HG03196 (cell line): ENCODE data around the gene FBLL1.
"Not testable (repeated sequence)": the region's sequence is repeated elsewhere in the genome, so short reads cannot be mapped to it uniquely, and the experiment has no call there.

ENCODE experiments used
- ATAC-seq: cut with Tn5 transposase; IDR thresholded peaks from one replicate; pipeline ENCODE4 v1.9.1; 2021; ENCODE audit not compliant: unreplicated experiment

The FBLL1 gene

DNA sequence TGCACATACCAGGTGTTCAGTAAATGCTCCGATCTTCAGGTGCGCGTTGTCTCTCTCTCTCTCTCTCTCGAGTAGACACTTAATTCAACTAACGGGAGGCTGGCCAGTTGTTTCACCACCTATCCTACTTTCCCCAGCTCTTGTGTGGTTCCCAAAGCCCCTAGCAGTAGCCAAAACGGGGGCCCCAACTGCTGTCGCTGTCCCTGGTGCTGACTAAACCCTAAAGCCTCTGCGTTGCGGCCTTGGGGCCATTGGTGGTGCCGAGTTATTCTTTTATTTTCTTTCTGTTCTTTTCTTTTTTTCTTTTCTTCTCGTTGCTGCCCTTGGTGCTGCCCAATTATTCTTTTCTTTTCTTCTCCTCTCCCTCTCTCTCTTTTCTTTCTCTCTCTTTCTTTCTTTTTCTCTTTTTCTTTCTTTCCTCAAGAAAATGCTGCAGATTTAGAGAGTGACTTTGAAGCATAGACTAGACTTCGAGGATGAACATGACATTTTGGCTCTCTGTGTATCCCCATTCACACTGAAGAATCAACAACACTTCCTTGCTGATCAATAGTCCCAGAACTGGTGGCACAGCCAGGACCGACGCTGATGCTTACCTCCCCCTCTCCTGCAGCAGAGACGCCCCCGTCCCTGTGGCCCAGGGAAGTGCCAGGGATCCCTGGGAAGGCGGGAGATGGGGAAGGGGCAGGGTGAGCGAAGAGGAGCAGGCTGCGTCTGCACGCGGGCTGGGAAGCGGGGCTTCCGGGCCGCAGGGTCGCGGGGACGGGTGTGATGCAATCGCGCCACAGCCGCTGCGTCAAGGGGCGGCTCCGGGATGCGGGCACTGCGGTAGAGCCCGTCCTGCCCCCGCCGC lies at the start of gene FBLL1:
TSS of gene FBLL1 (plus strand) at position 785 of the 853 bp plus-strand sequence. CDS start 200 bp downstream, outside the sequence.
- no peak for ATAC-seq

DNA sequence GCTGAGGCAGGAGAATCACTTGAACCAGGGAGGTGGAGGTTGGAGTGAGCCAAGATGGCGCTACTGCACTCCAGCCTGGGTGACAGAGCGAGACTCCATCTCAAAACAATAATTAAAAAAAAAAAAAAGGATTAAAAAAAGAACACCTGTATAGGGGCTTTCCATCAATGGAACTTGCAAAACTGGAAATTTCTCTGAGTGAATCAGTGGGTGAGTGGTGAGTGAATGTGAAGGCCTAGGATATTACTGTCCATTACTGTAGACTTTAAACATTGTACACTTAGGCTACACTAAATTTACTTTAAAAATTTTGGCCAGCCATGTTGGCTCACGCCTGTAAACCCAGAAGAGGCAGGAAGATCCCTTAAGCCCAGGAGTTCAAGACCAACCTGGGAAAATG lies 48.5 kb upstream of the FBLL1 start:
- ATAC-seq = no peak

DNA sequence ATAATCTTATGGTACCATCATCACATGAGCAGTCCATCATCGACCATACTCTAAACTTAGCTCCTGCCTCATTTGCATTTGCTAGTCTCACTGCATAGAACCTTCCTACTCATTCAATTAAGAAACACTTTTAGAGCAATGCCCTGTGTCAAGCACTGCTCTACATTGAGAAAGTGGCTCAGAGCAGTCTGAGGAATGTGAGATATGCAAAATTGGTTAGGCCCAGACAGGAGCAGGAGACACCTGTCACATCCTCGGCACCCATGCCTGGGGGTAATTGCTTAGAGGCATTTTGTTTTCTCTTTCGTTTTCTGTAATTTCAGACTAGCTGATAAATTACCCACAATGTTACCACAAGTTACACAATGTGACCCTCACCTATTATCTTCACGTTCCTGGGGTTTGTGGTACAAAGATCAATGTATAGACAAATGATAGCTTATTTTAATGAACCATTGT lies 47.7 kb upstream of the FBLL1 start:
- ATAC-seq = peak; percentile 96

DNA sequence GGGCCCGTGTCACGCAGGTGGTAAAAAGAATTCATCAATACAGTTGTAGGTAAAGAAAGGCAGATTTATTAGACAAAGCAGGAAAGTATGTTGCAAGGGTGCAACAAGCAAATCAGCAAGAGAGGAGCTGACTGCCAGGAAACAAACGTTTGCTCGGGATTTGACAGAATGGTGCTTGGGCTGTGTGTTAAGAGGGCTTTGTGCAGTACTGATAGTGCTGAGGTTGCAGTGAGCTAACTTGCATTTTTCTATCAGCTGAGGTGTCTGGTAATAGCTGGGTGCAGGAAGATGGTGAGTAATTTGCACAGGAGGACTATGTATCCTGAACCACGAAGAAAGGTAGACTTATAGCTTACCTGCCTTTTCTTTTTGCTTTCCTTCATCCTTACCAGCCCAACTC lies 46.7 kb upstream of the FBLL1 start:
- ATAC-seq = no peak

DNA sequence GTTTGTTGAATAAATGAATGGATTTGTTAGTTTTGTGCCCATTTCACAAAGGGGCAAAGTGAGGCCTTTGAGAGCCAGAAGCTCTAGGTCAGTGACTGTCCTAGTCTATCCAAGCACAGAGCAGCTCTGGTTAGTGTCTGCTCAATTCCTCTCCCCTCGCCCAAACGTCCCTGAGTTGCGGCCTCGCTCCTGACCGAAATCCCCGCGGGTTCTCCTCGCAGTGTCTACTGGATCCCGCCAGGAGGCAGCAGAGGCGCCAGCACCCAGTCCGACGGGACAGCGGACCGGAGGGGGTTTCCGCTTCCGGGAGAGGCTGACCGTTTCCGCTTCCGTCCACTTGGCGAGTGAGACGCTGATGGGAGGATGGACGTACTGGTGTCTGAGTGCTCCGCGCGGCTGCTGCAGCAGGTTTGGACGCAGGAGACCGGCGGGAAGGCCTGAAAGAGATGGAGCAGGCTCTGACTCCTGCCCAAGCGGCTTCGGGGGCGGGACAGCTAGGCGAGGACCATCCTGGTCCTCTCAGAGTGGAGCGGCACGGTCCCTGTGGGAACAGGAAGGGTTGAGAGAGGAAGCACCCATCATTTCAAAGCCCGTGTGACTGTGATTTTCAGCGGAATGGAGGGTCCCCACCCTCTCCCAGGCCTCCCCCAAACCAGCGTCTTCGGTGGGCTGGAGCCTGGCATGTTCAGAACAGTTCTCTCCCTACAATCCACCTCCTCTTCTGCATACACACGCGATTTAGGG lies 42.8 kb upstream of the FBLL1 start, which contains the start of gene RARS1:
TSS of gene RARS1 (plus strand) at position 336 of the 744 bp plus-strand sequence. CDS start at position 364, 28 bp downstream.
- ATAC-seq = peak; percentile 86

DNA sequence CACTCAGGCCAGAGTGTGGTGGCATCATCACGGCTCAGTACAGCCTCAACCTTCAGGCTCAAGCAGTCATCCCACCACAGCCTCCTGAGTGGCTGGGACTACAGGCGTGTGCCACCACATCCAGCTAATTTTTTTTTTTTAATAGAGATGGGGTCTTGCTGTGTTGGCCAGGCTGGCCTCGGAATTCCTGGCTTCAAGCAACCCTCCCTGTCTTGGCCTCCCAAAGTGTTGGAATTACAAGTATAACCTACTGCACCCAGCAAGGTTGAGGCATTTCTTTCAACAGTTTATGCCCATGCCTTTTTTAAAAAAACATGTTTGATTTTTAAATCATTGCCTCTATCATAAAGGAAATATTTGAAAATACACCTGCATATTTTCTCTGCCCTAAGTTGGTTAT lies 40.0 kb upstream of the FBLL1 start:
- ATAC-seq = no peak

DNA sequence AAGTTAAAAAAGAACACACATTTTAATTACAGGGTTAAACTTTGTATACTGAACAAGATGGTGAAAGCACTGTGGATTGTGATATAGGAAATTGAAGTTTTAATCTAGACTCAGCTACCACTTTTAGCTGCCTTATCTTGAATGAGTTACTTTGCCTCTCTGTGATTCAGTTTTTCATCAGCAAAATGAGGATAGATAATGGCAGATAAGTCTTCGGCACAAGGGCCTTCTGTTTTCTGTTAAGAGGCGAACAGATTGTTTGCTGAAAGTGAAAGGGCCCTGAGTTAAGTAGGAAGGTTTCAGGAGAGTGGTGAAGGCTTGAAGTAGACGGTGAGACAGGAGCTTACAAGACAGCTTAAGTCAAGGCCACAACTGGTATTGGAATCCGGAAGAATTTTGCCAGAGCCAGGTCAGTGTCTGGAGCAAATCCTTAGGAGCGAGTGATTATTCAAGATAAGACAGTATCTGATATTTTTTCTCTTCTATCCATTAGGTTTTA lies 35.0 kb upstream of the FBLL1 start:
- no peak for ATAC-seq

DNA sequence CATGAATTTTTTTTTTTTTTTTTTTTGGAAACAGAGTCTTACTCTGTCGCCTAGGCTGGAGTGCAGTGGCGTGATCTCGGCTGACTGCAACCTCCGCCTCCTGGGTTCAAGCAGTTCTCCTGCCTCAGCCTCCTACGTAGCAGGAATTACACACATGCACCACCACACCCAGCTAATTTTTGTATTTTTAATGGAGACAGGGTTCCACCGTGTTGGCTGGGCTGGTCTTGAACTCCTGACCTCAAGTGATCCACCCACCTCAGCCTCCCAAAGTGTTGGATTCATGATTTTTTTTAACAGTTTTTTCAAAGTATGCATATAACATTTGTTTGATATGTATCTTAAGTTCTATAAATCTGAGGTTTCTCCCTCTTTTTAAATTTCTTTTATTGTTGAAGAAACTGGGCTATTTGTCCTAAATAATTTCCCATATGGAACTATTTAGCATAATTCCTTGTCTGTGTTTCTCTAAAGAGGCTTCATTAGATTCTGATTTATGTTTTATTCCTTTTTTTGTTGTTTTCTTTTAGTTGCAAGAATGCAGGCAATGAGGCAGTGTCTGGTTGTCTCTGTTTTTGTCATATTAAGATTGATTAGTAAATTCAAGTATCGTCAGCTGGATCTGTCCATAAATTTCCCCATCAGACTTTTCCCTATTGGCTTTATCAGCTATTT lies 26.4 kb upstream of the FBLL1 start:
- no peak for ATAC-seq

DNA sequence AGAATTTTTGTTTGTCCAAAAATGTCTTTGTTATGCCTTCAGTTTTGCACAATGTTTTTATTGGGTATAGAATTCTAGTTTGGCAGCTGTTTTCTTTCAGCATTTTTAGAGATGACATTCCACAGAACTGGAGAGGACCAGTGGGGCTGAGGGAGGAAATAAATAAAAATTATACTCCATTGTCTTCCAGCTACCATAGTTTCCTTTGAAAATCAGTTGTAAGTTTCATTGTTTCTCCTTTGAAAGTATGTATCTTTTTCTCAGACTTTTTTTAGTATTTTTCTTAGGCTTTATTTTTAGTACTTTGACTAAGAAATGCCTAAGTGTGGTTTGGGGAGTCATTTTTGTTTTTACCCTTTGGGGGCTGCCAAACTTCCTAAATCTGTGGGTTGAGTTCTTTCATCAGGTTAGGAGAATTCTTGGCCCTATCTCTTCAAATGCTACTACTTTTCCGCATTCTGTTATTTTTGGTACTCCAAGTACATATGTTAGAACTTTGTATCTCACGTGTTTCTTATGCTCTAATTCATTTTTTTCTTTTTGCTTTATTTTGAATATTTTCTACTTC lies 15.2 kb upstream of the FBLL1 start:
- no peak for ATAC-seq

DNA sequence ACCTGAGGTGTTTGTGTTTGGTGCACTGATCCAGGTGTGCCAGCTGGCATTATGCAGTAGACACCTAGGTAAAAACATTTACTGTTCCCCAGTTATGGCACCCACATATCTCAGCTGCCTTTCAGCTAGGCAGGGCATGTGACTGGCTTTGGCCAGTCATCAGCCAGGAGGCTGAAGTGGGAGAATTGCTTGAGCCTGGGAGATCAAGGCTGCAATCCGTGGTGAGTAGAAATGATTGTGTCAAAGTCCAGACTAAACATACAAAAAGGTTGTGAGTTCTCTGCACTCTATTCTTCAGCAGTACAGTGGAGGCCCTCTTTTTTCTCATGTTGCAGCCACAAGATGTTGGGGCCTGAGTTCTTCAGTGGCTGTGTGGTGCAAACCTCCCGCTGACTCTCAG lies 3.2 kb upstream of the FBLL1 start:
- no peak for ATAC-seq

DNA sequence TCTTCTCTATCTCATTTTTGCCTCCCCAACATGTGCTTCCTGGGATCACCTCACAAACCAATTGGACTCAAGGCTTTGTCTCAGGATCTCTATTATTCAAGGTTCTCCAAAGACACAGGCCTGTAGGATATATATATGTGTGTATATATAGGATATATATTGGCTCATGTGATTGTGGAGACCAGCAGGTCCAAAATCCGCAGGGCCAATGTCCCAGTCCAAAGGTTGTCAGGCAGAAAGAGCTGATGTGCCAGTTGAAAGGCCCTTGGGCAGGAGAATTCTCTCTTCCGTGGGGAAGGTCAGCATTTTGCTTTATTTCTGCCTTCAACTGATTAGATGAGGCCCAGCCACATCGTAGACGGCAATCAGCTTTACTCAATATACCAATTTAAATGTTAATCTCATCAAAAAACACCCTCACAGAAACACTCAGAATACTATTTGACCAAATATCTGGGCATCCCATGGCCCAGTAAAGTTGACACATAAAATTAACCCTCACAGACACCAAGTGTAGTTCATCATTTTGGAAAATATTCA lies 1.3 kb upstream of the FBLL1 start:
- ATAC-seq = no peak

DNA sequence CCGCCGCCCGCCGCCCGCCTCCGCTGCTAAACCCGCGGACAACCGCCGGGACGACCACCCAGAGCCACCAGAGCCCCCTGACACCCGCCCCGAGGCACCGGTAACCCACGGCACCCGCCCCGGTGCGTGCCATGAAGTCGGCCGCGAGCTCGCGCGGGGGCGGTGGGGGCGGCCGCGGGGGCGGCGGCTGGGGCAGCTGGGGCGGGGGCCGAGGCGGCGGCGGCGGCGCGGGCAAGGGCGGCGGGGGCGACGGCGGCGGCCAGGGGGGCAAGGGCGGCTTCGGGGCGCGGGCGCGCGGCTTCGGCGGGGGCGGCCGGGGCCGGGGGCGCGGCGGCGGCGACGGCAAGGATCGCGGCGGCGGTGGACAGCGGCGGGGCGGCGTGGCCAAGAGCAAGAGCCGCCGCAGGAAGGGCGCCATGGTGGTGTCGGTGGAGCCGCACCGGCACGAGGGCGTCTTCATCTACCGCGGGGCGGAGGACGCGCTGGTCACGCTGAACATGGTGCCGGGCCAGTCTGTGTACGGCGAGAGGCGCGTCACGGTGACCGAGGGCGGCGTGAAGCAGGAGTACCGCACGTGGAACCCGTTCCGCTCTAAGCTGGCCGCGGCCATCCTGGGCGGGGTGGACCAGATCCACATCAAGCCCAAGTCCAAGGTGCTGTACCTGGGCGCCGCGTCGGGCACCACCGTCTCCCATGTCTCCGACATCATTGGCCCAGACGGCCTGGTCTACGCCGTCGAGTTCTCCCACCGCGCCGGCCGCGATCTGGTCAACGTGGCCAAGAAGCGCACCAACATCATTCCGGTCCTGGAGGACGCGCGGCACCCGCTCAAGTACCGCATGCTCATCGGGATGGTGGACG lies 499 bp downstream of the FBLL1 start:
- no peak for ATAC-seq

DNA sequence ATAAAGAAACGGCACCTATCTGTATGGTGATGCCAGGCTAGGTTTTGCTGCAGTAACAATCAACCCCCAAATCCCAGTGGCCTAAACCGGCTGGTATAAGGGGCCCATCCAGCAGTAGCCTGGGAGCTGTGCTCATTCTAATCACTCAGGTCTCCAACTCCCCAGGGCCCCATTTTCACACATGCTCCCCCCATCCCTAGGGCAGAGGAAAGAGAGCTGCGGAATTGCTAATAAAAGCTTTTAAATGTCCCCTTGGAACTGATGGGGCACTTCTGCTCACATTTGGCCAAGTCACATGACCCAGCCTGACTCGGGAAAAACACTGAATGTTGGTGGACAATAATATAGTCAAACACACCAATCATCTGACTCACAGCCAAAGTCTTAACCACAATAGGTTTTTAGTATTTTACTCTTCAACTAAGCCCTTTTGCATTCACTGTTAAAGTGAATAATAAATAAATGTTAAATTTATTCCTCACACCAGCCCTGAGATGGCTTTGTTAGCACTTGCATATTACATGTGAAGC lies 1.6 kb downstream of the FBLL1 start:
- ATAC-seq = no peak

DNA sequence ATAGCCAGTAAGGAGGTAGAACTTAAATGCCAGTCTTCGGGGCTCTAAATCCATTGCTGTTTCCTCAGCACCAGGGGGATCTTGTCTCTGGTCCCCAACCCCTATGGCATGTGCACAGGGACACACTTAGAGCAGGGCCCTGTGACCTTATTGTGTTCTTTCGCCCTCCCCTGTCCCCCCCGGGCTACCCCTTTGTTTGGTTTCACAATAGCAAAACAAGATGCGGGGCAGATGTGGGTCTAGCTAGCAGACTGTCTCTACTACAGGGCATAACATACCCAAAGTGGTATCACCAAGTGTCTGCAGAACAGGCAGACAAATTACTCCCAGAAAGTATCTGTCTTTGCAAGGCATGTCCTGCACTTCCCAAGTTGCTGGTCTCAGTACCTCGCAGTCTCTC lies 2.1 kb downstream of the FBLL1 start:
- no peak for ATAC-seq

DNA sequence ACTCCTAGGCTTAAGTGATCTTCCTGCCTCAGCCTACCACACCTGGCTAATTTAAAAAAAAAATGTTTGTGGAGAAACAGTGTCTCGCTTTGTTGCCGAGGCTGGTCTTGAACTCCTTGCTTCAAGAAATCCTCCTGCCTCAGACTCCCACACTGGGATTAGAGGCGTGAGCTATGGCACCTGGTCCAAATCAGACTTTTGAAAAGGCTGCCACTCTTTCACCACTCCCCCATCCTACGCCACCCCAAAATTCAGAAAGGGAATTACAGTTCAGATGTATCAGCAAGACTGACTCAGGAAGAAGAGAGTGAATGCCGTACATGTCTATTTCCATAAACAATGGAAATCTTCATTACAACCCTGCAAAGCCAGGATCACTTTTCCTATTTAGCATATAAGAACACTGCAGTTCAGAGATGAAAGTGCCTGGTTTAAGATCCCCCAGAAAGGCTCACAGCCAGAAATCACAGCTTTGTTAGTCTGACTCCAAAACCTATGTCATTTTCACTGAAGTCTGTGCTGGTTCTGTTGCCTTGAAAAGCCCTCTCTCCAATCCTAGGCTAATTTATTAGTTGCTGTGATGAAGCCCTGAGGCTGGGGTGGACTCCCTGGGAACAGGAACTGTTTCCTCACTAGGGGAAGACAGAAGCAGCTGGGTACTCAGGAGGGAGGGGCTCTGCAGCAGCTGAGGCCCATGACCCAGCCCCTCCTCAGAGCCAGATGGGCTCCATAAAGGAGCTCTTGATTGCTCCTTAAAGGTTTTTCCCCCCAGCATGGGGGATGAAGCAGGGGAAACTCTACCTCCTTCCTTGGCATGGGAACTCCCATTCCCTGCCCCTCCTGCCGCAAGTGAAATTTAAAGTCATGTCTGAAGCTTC lies 3.1 kb downstream of the FBLL1 start:
- no peak for ATAC-seq

DNA sequence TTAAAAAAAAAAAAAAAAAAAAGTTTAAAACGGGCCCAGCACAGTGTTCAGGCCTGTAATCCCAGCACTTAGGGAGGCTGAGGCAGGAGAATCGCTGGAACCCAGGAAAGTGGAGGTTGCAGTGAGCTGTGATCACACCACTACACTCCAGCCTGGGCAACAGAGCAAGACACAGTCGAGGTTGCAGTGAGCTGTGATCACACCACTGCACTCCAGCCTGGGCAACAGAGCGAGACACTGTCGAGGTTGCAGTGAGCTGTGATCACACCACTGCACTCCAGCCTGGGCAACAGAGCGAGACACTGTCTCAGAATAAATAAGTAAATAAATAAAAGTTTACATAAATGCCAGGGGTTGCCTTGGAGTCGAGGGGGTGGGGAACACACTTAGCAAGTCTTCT lies 5.2 kb downstream of the FBLL1 start:
- not testable (repeated sequence) for ATAC-seq

DNA sequence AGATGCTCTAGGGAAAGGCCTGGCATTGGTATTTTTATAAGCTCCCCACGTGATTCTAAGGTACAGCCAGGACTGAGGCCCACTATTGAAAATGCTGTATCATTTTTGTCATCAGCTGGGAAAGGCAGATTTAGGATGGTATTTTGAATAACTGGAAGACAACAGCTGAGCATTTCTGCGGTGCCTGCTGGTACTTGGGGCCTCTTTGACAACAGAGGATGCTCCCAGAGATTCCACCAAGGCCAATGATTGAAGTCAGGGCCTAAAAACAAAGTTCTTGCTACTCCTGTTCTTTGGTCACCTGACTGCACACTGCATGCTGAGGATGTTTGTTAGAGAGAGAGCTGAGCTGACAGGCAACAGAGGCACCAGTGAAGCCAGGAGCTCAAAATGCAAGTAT lies 8.1 kb downstream of the FBLL1 start:
- no peak for ATAC-seq

DNA sequence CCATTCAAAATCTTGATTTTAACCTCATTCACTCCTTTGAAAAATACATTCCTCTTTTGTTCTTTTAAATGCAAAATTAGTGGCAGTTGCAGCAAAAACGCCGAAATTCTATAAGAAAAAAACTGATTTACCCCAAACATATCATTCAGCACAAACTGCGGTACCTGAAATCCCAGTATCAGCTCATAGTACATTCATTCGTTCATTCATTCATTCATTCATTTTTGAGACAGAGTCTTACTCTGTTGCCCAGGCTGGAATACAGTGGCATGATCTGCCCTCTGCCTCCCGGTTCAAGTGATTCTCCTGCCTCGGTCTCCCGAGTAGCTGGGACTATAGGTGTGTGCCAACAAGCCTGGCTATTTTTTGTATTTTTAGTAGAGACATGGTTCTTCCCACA lies 20.4 kb downstream of the FBLL1 start:
- no peak for ATAC-seq

DNA sequence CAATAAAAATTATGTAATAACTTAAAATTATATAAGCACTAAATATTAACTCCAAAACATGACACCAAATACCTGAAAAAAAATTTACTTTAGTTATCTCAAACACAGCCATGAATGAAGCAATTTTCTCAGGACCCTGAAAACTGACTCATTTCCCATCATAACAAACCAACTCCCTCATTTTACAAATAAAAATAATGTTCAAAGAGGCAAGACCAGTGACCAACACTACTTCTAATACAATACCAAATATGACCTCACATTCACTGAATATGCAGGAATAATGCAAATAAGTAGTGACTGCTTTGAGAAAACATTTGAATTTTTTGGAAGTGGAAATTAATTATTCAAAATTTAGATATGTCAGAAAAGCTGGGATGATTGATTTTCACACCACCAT lies 21.6 kb downstream of the FBLL1 start:
- ATAC-seq = no peak
